ENCODE results near the gene EIF4B. TPM values are rescaled to one million over a fixed set of nuclear protein-coding genes. Genes with fewer than 3 reads are reported as not detected.

The EIF4B gene
- total RNA-seq, 2 donors from 2014 or later = 272 to 383 TPM

GRCh38 chr12:53067074-53067992, 61.1 kb downstream of the EIF4B start:
- H3K9me3 ChIP-seq = no peaks in the 10 kb centered on the region
- peaks cover 48% of the 10 kb centered on the region for H3K36me3 ChIP-seq
- TF ChIP-seq CTCF (IDR thresholded peaks at IDR 0.05) = no peak
- H3K4me1 ChIP-seq = peaks cover 0 to 84% of the 10 kb centered on the region in 2 donors
- no peak for DNase-seq (ENCODE audit: low spot score)
- H3K4me3 ChIP-seq = no peak overlapping the region
- H3K27me3 ChIP-seq = no peaks in the 10 kb centered on the region
- peak overlapping the region in 1 of 2 donors; percentile 80 for H3K27ac ChIP-seq

- no peak overlapping the region for H3K4me3 ChIP-seq
- H3K9me3 ChIP-seq = no peaks in the 10 kb centered on the region
- H3K36me3 ChIP-seq = peaks cover 40% of the 10 kb centered on the region
- no peak for DNase-seq (ENCODE audit: low spot score)
- no peaks in the 10 kb centered on the region for H3K27me3 ChIP-seq
- peak overlapping the region; percentile 66 to 70 for H3K27ac ChIP-seq
- H3K4me1 ChIP-seq = peaks cover 0 to 84% of the 10 kb centered on the region in 2 donors
- TF ChIP-seq CTCF (IDR thresholded peaks at IDR 0.05) = no peak
Observed at GRCh38 chr12:53067993-53068770, 61.9 kb downstream of the EIF4B start.

GRCh38 chr12:53068811-53069585, 62.7 kb downstream of the EIF4B start:
- Histone ChIP-seq H3K4me1 (peaks cover 0 to 82% of the 10 kb centered on the region in 2 donors), H3K27me3 (no peaks in the 10 kb centered on the region), H3K9me3 (no peaks in the 10 kb centered on the region), H3K4me3 (no peak overlapping the region), H3K36me3 (peaks cover 34% of the 10 kb centered on the region), H3K27ac (peak overlapping the region; percentile 66 to 70)
- TF ChIP-seq CTCF (IDR thresholded peaks at IDR 0.05) = no peak
- peak; percentile 69 for DNase-seq (ENCODE audit: low spot score)

GRCh38 chr12:53069621-53070410, 63.6 kb downstream of the EIF4B start:
- no peak for TF ChIP-seq CTCF (IDR thresholded peaks at IDR 0.05)
- H3K36me3 ChIP-seq = peaks cover 34% of the 10 kb centered on the region
- H3K27ac ChIP-seq = peak overlapping the region; percentile 66 to 70
- H3K4me1 ChIP-seq = peaks cover 0 to 81% of the 10 kb centered on the region in 2 donors
- H3K4me3 ChIP-seq = no peak overlapping the region
- H3K27me3 ChIP-seq = no peaks in the 10 kb centered on the region
- peak; percentile 87 for DNase-seq (ENCODE audit: low spot score)
- H3K9me3 ChIP-seq = no peaks in the 10 kb centered on the region
